Neural crest cell (in vitro differentiated cells): ENCODE results near the gene SPRTN. TPM values are rescaled to one million over a fixed set of nuclear protein-coding genes. Genes with fewer than 3 reads are reported as not detected.
A peak's percentile ranks its signal among the peaks of the same experiment; 100 is the strongest.

Experiments
- DNase-seq: peaks from one replicate; pipeline ENCODE4 v3.0.0; 2021; ENCODE audit warnings: low read depth, mixed read lengths, low spot score
- H3K27ac Mint-ChIP-seq: one replicate; pipeline ENCODE4 v1.8.0; 2021; ENCODE audit warnings: mild to moderate bottlenecking, mixed read lengths; ENCODE audit not compliant: unreplicated experiment
- H3K27me3 Mint-ChIP-seq: 2 replicates; pipeline ENCODE4 v1.8.0; 2021; ENCODE audit warnings: low read depth, mild to moderate bottlenecking, mixed read lengths
- H3K36me3 Mint-ChIP-seq: 2 replicates; pipeline ENCODE4 v1.8.0; 2021; ENCODE audit warnings: low read depth, mild to moderate bottlenecking, mixed read lengths
- H3K4me1 Mint-ChIP-seq: 2 replicates; pipeline ENCODE4 v1.8.0; 2021; ENCODE audit warnings: mixed read lengths
- H3K4me3 Mint-ChIP-seq: one replicate; pipeline ENCODE4 v1.8.0; 2021; ENCODE audit warnings: mild to moderate bottlenecking, mixed read lengths
- H3K9me3 Mint-ChIP-seq: 2 replicates; pipeline ENCODE4 v1.8.0; 2021; ENCODE audit warnings: mixed read lengths
- total RNA-seq: library from RNA; stranded (reverse); gene quantifications from 2 replicates; pipeline ENCODE4 v1.2.1, GENCODE V29; 2021
- TF ChIP-seq, protein P1 (sequence below): fragments of 200-600 bp; sonication (generic); conservative IDR thresholded peaks from 2 replicates; pipeline ENCODE4 v1.5.0; 2021; ENCODE audit warnings: antibody characterized with exemption, mild to moderate bottlenecking

SPRTN gene
- total RNA-seq, 1 donor from 2014 or later, result 17.2 TPM

DNA sequence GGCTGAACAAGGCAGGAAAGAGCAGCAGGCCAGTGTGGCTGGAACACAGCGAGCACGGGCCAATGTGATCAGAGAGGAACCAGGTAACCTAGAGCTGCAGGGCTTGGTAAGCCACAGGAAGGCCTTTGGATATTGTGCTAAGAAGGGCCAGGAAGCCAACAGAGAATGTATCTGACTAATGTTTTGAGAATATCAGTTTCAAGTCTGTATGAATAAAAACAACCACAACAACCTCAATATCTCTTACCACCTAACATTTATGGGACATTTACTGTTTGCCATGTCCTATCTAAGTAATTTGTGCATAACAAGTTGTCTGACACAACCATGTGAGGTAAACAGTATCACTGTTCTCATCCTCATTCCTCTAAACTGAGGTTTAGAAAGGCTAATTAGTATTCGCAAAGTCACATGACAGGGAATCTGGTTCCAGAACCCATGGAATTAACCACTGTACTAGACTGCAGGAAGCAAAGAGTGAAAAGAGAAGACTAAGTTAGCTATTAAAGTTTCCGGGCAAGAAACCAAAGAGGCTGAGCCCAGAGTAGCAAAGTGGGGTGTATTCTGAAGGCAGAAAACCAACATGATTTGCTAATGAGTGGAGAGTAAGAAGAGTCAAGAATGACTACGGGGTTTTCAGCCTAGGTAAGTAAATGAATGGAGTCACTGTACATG is 38.9 kb downstream of the SPRTN start:
- peak overlapping the region; percentile 4 for H3K27ac Mint-ChIP-seq
- H3K9me3 Mint-ChIP-seq, result no peaks in the 10 kb centered on the region
- H3K36me3 Mint-ChIP-seq, result no peaks in the 10 kb centered on the region
- DNase-seq, result no peak
- TF ChIP-seq, protein P1, sequence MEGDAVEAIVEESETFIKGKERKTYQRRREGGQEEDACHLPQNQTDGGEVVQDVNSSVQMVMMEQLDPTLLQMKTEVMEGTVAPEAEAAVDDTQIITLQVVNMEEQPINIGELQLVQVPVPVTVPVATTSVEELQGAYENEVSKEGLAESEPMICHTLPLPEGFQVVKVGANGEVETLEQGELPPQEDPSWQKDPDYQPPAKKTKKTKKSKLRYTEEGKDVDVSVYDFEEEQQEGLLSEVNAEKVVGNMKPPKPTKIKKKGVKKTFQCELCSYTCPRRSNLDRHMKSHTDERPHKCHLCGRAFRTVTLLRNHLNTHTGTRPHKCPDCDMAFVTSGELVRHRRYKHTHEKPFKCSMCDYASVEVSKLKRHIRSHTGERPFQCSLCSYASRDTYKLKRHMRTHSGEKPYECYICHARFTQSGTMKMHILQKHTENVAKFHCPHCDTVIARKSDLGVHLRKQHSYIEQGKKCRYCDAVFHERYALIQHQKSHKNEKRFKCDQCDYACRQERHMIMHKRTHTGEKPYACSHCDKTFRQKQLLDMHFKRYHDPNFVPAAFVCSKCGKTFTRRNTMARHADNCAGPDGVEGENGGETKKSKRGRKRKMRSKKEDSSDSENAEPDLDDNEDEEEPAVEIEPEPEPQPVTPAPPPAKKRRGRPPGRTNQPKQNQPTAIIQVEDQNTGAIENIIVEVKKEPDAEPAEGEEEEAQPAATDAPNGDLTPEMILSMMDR, result no peak
- peaks cover 4% of the 10 kb centered on the region for H3K4me1 Mint-ChIP-seq
- H3K27me3 Mint-ChIP-seq, result no peaks in the 10 kb centered on the region
- H3K4me3 Mint-ChIP-seq, result no peak overlapping the region

GRCh38 chr1:231381729-231382128 is 43.6 kb downstream of the SPRTN start:
- no peak overlapping the region for H3K4me3 Mint-ChIP-seq
- no peaks in the 10 kb centered on the region for H3K36me3 Mint-ChIP-seq
- no peak overlapping the region for H3K27ac Mint-ChIP-seq
- TF ChIP-seq, protein P1, result no peak
- H3K4me1 Mint-ChIP-seq, result peaks cover 4% of the 10 kb centered on the region
- no peak for DNase-seq
- no peaks in the 10 kb centered on the region for H3K27me3 Mint-ChIP-seq
- no peaks in the 10 kb centered on the region for H3K9me3 Mint-ChIP-seq

GRCh38 chr1:231382426-231382825 is 44.3 kb downstream of the SPRTN start:
- TF ChIP-seq, protein P1, result no peak
- H3K4me1 Mint-ChIP-seq, result peaks cover 4% of the 10 kb centered on the region
- H3K36me3 Mint-ChIP-seq, result no peaks in the 10 kb centered on the region
- no peak overlapping the region for H3K4me3 Mint-ChIP-seq
- no peaks in the 10 kb centered on the region for H3K9me3 Mint-ChIP-seq
- no peak overlapping the region for H3K27ac Mint-ChIP-seq
- no peak for DNase-seq
- no peaks in the 10 kb centered on the region for H3K27me3 Mint-ChIP-seq

DNA sequence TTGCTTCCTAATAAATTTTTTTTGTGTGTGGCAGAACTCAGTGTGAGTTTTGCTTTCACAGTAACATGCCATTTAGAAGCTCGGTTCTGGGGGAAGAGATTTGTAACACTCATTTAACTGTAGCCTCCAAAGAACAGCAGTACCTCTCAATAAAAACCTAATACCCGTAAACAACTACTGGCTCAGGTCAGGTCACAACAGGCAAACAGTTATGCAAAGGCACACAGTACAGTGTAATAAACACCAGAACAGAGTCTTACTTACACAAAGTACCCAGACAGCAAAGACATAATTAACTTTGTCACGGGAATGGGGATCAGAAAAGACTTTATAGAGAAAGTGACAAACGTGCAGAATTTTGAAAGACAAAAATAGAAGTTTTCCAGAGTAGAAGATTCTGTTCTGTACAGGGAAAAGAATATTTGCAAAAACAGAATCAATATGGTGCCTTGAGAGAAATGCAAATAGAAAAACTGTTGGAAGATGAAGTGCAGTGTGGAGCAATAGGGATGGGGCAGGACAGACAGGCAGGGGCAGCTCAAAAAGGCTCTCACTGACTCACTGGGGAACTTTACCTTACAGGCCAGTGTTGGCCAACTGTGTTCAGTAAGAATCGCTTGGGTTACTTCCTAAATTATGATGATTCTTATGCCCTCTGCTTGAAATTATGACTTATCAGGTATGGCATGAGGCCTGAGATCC is 45.2 kb downstream of the SPRTN start:
- Mint-ChIP-seq H3K4me3 (no peak overlapping the region), H3K4me1 (peaks cover 4% of the 10 kb centered on the region), H3K9me3 (no peaks in the 10 kb centered on the region), H3K36me3 (no peaks in the 10 kb centered on the region), H3K27me3 (no peaks in the 10 kb centered on the region), H3K27ac (no peak overlapping the region)
- TF ChIP-seq, protein P1, result no peak
- no peak for DNase-seq

GRCh38 chr1:231384696-231385415 is 46.8 kb downstream of the SPRTN start:
- Mint-ChIP-seq H3K4me3 (no peak overlapping the region), H3K4me1 (peaks cover 2% of the 10 kb centered on the region), H3K27me3 (no peaks in the 10 kb centered on the region), H3K36me3 (no peaks in the 10 kb centered on the region), H3K9me3 (no peaks in the 10 kb centered on the region), H3K27ac (no peak overlapping the region)
- no peak for DNase-seq
- TF ChIP-seq, protein P1, result no peak
